Stomach (tissue), 9 donors: ENCODE measurements around the gene FCN2. TPM values are rescaled to one million over a fixed set of nuclear protein-coding genes. Genes with fewer than 3 reads are reported as not detected.
A peak's percentile ranks its signal among the peaks of the same experiment; 100 is the strongest.

Source experiments
- DNase-seq, 2 donors: peaks; one replicate each; pipeline versions ENCODE4 v3.0.0 to v3.0.0-alpha.2; 2013 to 2019
- H3K27ac ChIP-seq, 5 donors: fragments of 200-600 bp in 4 of 5; sonication (generic) in 4 of 5; one replicate each; pipeline ENCODE4 v1.5.1; 2013 to 2019; ENCODE audit warnings: mild to moderate bottlenecking in 1 of 5, moderate library complexity in 1 of 5
- H3K27me3 ChIP-seq, 3 donors: fragments of 200-600 bp; sonication (generic); one replicate each; pipeline ENCODE4 v1.5.1; 2017 to 2019; ENCODE audit warnings: mixed run types in 1 of 3
- H3K36me3 ChIP-seq, 4 donors: fragments of 200-600 bp; sonication (generic); 1 replicate in 3 of 4; 2 replicates in 1 of 4; pipeline ENCODE4 v1.5.1; 2016 to 2019
- H3K4me1 ChIP-seq, 4 donors: fragments of 200-600 bp; sonication (generic); one replicate each; pipeline ENCODE4 v1.5.1; 2016 to 2019
- H3K4me3 ChIP-seq, 4 donors: fragments of 200-600 bp; sonication (generic) in 3 of 4; one replicate each; pipeline ENCODE4 v1.5.1; 2016 to 2019; ENCODE audit warnings: mild to moderate bottlenecking in 1 of 4
- H3K9me3 ChIP-seq, 4 donors: fragments of 200-600 bp; sonication (generic); one replicate each; pipeline ENCODE4 v1.5.1; 2016 to 2019
- CTCF ChIP-seq, 7 experiments: fragments of 450-650 bp in 4 of 7; fragments of 200-600 bp in 3 of 7; sonication (generic) in 3 of 7; IDR thresholded peaks; one replicate each; pipeline ENCODE4 v1.5.1; 2016 to 2019; ENCODE audit warnings: antibody characterized with exemption in 7 of 7, control low read depth in 2 of 7, mild to moderate bottlenecking in 1 of 7
- EP300 ChIP-seq: sonication (generic); formaldehyde crosslinking; IDR thresholded peaks from one replicate; pipeline ENCODE4 v1.6.1; 2017; ENCODE audit warnings: antibody characterized with exemption
- POLR2A ChIP-seq, 4 donors: fragments of 450-650 bp; IDR thresholded peaks; one replicate each; pipeline ENCODE4 v1.6.1; 2016; ENCODE audit warnings: antibody characterized with exemption in 4 of 4, control low read depth in 2 of 4, mild to moderate bottlenecking in 1 of 4, moderate library complexity in 1 of 4
- POLR2AphosphoS5 ChIP-seq, 3 donors: sonication (generic); formaldehyde crosslinking; IDR thresholded peaks; one replicate each; pipeline ENCODE4 v1.6.1; 2016; ENCODE audit warnings: antibody characterized with exemption in 3 of 3
- WGBS, 5 donors: extraction: QIAGEN DNeasy Blood & Tissue Kit in 3 of 5; methylation state at CpG; one replicate each; pipeline versions ENCODE4 v1.1.5 to v1.1.7; 2013 to 2018; 5-methylcytosine and 5-hydroxymethylcytosine counted together
- intact Hi-C: fragments of 100-400 bp; cut with DNase I; formaldehyde crosslinking; loops from one replicate; pipeline ENCODE4 v1.15.1; 2023; ENCODE audit warnings: low total_unique reads
- polyA plus RNA-seq, 3 donors: library from polyadenylated mRNA; stranded (reverse); fragments of 200-250 nt; gene quantifications; one replicate each; pipeline ENCODE4 v1.2.3, GENCODE V29; 2013
- total RNA-seq, 5 donors: library from RNA; depleted of rRNA; stranded (reverse); fragments of >200 nt; gene quantifications; one replicate each; pipeline versions ENCODE4 v1.1.0 to v1.2.3, GENCODE V29; 2014 to 2016
- donor health status: healthy with polysubstance abuse.
- donor health status: Bipolar disorder and iron deficiency.
- donor health status: healthy.

FCN2 gene
- total and polyA plus RNA-seq, 8 donors: 0.13 TPM; not detected in 7

GRCh38 chr9:134895908-134896833, 15.6 kb downstream of the FCN2 start:
- H3K27ac ChIP-seq: peak overlapping the region in 4 of 5 donors; percentile 1 to 57 (median 50)

GRCh38 chr9:134896834-134897583, 16.4 kb downstream of the FCN2 start:
- Histone ChIP-seq H3K36me3 (no peaks in the 10 kb centered on the region), H3K9me3 (peaks cover 0 to 10% (median 4%) of the 10 kb centered on the region in 4 donors), H3K4me3 (no peak overlapping the region), H3K4me1 (peaks cover 0 to 7% (median 0%) of the 10 kb centered on the region in 4 donors), H3K27me3 (peaks cover 0 to 22% (median 0%) of the 10 kb centered on the region in 3 donors), H3K27ac (peak overlapping the region in 4 of 5 donors; percentile 1 to 57 (median 50))
- 74 to 83% (median 82%) methylated on average over 14 of the region's 14 CpGs for WGBS, 5 donors
- intact Hi-C loops: no loop called here
- DNase-seq: no peak
- TF ChIP-seq POLR2A (IDR thresholded peaks at IDR 0.05) (no peak), CTCF (IDR thresholded peaks at IDR 0.05) (no peak), POLR2AphosphoS5 (IDR thresholded peaks at IDR 0.05) (no peak), EP300 (no peak)

More at GRCh38 chr9:134895908-134896833, 15.6 kb downstream of the FCN2 start:
- intact Hi-C loops: no loop called here
- peaks cover 0 to 7% (median 0%) of the 10 kb centered on the region in 4 donors for H3K4me1 ChIP-seq
- DNase-seq: peak; percentile 24 to 64
- no peak for TF ChIP-seq POLR2AphosphoS5 (IDR thresholded peaks at IDR 0.05)
- no peak for TF ChIP-seq POLR2A (IDR thresholded peaks at IDR 0.05)
- no peak for TF ChIP-seq EP300
- TF ChIP-seq CTCF (IDR thresholded peaks at IDR 0.05): no peak
- WGBS, 5 donors: 44 to 55% (median 52%) methylated on average over 13 to 14 of the region's 14 CpGs
- H3K27me3 ChIP-seq: peaks cover 0 to 26% (median 0%) of the 10 kb centered on the region in 3 donors
- no peaks in the 10 kb centered on the region for H3K36me3 ChIP-seq
- no peak overlapping the region for H3K4me3 ChIP-seq
- peaks cover 0 to 10% (median 4%) of the 10 kb centered on the region in 4 donors for H3K9me3 ChIP-seq

- no peak overlapping the region for H3K4me3 ChIP-seq
- DNase-seq: no peak
- H3K9me3 ChIP-seq: peaks cover 0 to 10% (median 4%) of the 10 kb centered on the region in 4 donors
- TF ChIP-seq EP300 (no peak), POLR2A (IDR thresholded peaks at IDR 0.05) (no peak), CTCF (IDR thresholded peaks at IDR 0.05) (no peak), POLR2AphosphoS5 (IDR thresholded peaks at IDR 0.05) (no peak)
- peaks cover 0 to 7% (median 0%) of the 10 kb centered on the region in 4 donors for H3K4me1 ChIP-seq
- intact Hi-C loops: no loop called here
- H3K27me3 ChIP-seq: peaks cover 0 to 16% (median 0%) of the 10 kb centered on the region in 3 donors
- H3K36me3 ChIP-seq: no peaks in the 10 kb centered on the region
- WGBS, 5 donors: 65 to 83% (median 79%) methylated on average over 2 of the region's 2 CpGs
- H3K27ac ChIP-seq: peak overlapping the region in 2 of 5 donors; percentile 11 to 43
Measured at GRCh38 chr9:134897584-134898170, 17.1 kb downstream of the FCN2 start.

- Histone ChIP-seq H3K4me3 (no peak overlapping the region), H3K27me3 (peaks cover 0 to 9% (median 0%) of the 10 kb centered on the region in 3 donors), H3K9me3 (peaks cover 0 to 10% (median 4%) of the 10 kb centered on the region in 4 donors), H3K36me3 (no peaks in the 10 kb centered on the region), H3K27ac (peak overlapping the region in 2 of 5 donors; percentile 11 to 43), H3K4me1 (peaks cover 0 to 7% (median 0%) of the 10 kb centered on the region in 4 donors)
- whole genome bisulfite sequencing, 5 donors: 45 to 70% (median 47%) methylated on average over 2 of the region's 2 CpGs
- no peak for TF ChIP-seq POLR2A (IDR thresholded peaks at IDR 0.05)
- no peak for TF ChIP-seq EP300
- TF ChIP-seq CTCF (IDR thresholded peaks at IDR 0.05): no peak
- TF ChIP-seq POLR2AphosphoS5 (IDR thresholded peaks at IDR 0.05): no peak
- DNase-seq: no peak
- intact Hi-C loops: no loop called here
Measured at GRCh38 chr9:134898319-134898718, 17.7 kb downstream of the FCN2 start.
